Measurements from ENCODE around the gene FOXL2NB.

DNA sequence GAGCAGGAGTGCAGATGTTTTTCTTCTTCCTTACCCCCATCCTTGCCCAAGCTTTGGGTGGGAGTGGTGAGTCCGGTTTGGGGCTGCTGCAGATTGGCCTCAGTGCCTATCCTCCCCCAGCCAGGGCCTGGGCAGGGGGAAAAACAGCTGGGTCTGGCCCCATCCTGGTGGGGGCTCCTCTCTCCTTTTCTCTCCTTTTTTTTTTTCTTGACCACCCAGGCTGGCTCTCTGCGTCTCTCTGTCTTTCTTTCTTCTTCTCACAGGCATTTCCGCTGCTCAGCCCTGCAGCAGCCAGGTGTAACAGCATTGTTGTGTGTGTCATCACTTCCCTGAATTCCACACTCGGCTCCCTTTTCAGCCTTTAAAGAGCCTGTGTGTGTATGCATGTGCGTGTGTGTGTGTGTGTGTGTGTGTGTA lies 2.0 kb downstream of the FOXL2NB start:
- no peak for TF ChIP-seq CTCF (IDR thresholded peaks at IDR 0.05; ENCODE audit: insufficient read depth, low read length, poor library complexity, severe bottlenecking)
- TF ChIP-seq EZH2phosphoT487 (conservative IDR thresholded peaks at IDR 0.05; ENCODE audit: low read length), result no peak

Data from SU-DHL-6 (cell line).